HepG2 (cell line): ENCODE measurements around the gene CSNK1D. TPM values are rescaled to one million over a fixed set of nuclear protein-coding genes. Genes with fewer than 3 reads are reported as not detected.

Experiments used
- ARNT ChIP-seq: fragments of 450-650 bp; IDR thresholded peaks from 2 replicates; pipeline ENCODE4 v1.6.1; 2017
- ATF6 ChIP-seq: sonication (generic); formaldehyde crosslinking; conservative IDR thresholded peaks from 2 replicates; pipeline ENCODE4 v1.4.0; 2020; ENCODE audit warnings: missing genetic modification reagents
- KLF9 ChIP-seq: IDR thresholded peaks from 2 replicates; pipeline ENCODE4 v1.6.1; 2016; ENCODE audit warnings: low read depth
- NRL ChIP-seq: sonication (generic); formaldehyde crosslinking; IDR thresholded peaks from 2 replicates; pipeline ENCODE4 v1.5.0; 2020; ENCODE audit warnings: missing genetic modification reagents, mild to moderate bottlenecking, moderate library complexity, borderline replicate concordance
- POLR2AphosphoS5 ChIP-seq: IDR thresholded peaks from 2 replicates; pipeline ENCODE4 v1.6.1; 2012; ENCODE audit warnings: low read depth, low read length
- SMAD1 ChIP-seq: sonication (generic); formaldehyde crosslinking; IDR thresholded peaks from 2 replicates; pipeline ENCODE4 v1.4.0; 2020; ENCODE audit warnings: missing genetic modification reagents, low read depth, mild to moderate bottlenecking, borderline replicate concordance
- SP5 ChIP-seq: IDR thresholded peaks from 2 replicates; pipeline ENCODE4 v1.6.1; 2016; ENCODE audit warnings: low read depth, borderline replicate concordance
- TCF7L2 ChIP-seq: IDR thresholded peaks from 2 replicates; pipeline ENCODE4 v1.6.1; 2011; ENCODE audit warnings: mild to moderate bottlenecking, low read depth, low read length, moderate library complexity
- YEATS4 ChIP-seq: sonication (generic); formaldehyde crosslinking; IDR thresholded peaks from 2 replicates; pipeline ENCODE4 v1.4.0; 2020; ENCODE audit warnings: missing genetic modification reagents, borderline replicate concordance
- ZBTB7B ChIP-seq: sonication (generic); formaldehyde crosslinking; IDR thresholded peaks from 2 replicates; pipeline ENCODE4 v1.4.0; 2020; ENCODE audit warnings: missing genetic modification reagents
- ZNF136 ChIP-seq: sonication (generic); formaldehyde crosslinking; IDR thresholded peaks from 2 replicates; pipeline ENCODE4 v1.8.1; 2022; ENCODE audit warnings: low read depth, mild to moderate bottlenecking, moderate library complexity, missing genetic modification reagents
- ZNF337 ChIP-seq: sonication (generic); formaldehyde crosslinking; IDR thresholded peaks from 2 replicates; pipeline ENCODE4 v1.5.1; 2020; ENCODE audit warnings: missing genetic modification reagents, low read depth, mild to moderate bottlenecking, borderline replicate concordance
- ZNF619 ChIP-seq: sonication (generic); formaldehyde crosslinking; IDR thresholded peaks from 2 replicates; pipeline ENCODE4 v1.4.0; 2020; ENCODE audit warnings: mild to moderate bottlenecking, missing genetic modification reagents
- ZNF720 ChIP-seq: sonication (generic); formaldehyde crosslinking; IDR thresholded peaks from 2 replicates; pipeline ENCODE4 v1.4.0; 2020; ENCODE audit warnings: missing genetic modification reagents
- ZNF766 ChIP-seq: sonication (generic); formaldehyde crosslinking; IDR thresholded peaks from 2 replicates; pipeline ENCODE4 v1.5.0; 2020; ENCODE audit warnings: missing genetic modification reagents, borderline replicate concordance
- ZNF772 ChIP-seq: sonication (generic); formaldehyde crosslinking; IDR thresholded peaks from 2 replicates; pipeline ENCODE4 v1.5.0; 2020; ENCODE audit warnings: mild to moderate bottlenecking, missing genetic modification reagents
- ZSCAN12 ChIP-seq: sonication (generic); formaldehyde crosslinking; IDR thresholded peaks from 2 replicates; pipeline ENCODE4 v1.9.0; 2021; ENCODE audit warnings: mild to moderate bottlenecking, missing genetic modification reagents
- polyA plus RNA-seq, 8 experiments: library from polyadenylated mRNA; depleted of rRNA in 3 of 8; stranded (reverse) in 7 of 8; unstranded in 1 of 8; fragments of >200 nt; fragmentation: Illumina TruSeq in 4 of 8; extraction: Trizol in 4 of 8; gene quantifications; 2 replicates each; pipeline versions ENCODE4 v1.2.1 to v1.2.3, GENCODE V29; 2011 to 2016; ENCODE audit warnings: low read depth in 4 of 8, missing spikeins in 1 of 8, mixed read lengths in 1 of 8; ENCODE audit not compliant: insufficient read depth in 1 of 8
- total RNA-seq, 5 experiments: library from RNA; depleted of rRNA; stranded (reverse); fragments of >200 nt; fragmentation: Illumina TruSeq; extraction: Trizol; gene quantifications; 2 replicates each; pipeline ENCODE4 v1.2.3, GENCODE V29; 2016; ENCODE audit warnings: low read depth in 1 of 5
- TF ChIP-seq, protein P1 (sequence below): sonication (generic); formaldehyde crosslinking; IDR thresholded peaks from one replicate; pipeline ENCODE4 v1.5.1; 2020; ENCODE audit warnings: mild to moderate bottlenecking, missing genetic modification reagents; ENCODE audit errors: not compliant biosample characterization
- TF ChIP-seq, protein P2 (sequence below): sonication (generic); formaldehyde crosslinking; IDR thresholded peaks from 2 replicates; pipeline ENCODE4 v1.5.0; 2020; ENCODE audit warnings: mild to moderate bottlenecking, missing genetic modification reagents

CSNK1D gene
- total and polyA plus RNA-seq, 2 of the 13 experiments (the other 11 are each of a cell fraction or from before 2014, with no cell fraction given), result 31.5 to 128 TPM

GRCh38 chr17:82217120-82217529 lies 56.4 kb downstream of the CSNK1D start (continued):
- TF ChIP-seq SP5, result no peak
- no peak for TF ChIP-seq TCF7L2
- TF ChIP-seq POLR2AphosphoS5, result no peak
- peak; percentile 3; the same call in 1 of the 2 replicates for TF ChIP-seq SMAD1
- TF ChIP-seq, protein P1, sequence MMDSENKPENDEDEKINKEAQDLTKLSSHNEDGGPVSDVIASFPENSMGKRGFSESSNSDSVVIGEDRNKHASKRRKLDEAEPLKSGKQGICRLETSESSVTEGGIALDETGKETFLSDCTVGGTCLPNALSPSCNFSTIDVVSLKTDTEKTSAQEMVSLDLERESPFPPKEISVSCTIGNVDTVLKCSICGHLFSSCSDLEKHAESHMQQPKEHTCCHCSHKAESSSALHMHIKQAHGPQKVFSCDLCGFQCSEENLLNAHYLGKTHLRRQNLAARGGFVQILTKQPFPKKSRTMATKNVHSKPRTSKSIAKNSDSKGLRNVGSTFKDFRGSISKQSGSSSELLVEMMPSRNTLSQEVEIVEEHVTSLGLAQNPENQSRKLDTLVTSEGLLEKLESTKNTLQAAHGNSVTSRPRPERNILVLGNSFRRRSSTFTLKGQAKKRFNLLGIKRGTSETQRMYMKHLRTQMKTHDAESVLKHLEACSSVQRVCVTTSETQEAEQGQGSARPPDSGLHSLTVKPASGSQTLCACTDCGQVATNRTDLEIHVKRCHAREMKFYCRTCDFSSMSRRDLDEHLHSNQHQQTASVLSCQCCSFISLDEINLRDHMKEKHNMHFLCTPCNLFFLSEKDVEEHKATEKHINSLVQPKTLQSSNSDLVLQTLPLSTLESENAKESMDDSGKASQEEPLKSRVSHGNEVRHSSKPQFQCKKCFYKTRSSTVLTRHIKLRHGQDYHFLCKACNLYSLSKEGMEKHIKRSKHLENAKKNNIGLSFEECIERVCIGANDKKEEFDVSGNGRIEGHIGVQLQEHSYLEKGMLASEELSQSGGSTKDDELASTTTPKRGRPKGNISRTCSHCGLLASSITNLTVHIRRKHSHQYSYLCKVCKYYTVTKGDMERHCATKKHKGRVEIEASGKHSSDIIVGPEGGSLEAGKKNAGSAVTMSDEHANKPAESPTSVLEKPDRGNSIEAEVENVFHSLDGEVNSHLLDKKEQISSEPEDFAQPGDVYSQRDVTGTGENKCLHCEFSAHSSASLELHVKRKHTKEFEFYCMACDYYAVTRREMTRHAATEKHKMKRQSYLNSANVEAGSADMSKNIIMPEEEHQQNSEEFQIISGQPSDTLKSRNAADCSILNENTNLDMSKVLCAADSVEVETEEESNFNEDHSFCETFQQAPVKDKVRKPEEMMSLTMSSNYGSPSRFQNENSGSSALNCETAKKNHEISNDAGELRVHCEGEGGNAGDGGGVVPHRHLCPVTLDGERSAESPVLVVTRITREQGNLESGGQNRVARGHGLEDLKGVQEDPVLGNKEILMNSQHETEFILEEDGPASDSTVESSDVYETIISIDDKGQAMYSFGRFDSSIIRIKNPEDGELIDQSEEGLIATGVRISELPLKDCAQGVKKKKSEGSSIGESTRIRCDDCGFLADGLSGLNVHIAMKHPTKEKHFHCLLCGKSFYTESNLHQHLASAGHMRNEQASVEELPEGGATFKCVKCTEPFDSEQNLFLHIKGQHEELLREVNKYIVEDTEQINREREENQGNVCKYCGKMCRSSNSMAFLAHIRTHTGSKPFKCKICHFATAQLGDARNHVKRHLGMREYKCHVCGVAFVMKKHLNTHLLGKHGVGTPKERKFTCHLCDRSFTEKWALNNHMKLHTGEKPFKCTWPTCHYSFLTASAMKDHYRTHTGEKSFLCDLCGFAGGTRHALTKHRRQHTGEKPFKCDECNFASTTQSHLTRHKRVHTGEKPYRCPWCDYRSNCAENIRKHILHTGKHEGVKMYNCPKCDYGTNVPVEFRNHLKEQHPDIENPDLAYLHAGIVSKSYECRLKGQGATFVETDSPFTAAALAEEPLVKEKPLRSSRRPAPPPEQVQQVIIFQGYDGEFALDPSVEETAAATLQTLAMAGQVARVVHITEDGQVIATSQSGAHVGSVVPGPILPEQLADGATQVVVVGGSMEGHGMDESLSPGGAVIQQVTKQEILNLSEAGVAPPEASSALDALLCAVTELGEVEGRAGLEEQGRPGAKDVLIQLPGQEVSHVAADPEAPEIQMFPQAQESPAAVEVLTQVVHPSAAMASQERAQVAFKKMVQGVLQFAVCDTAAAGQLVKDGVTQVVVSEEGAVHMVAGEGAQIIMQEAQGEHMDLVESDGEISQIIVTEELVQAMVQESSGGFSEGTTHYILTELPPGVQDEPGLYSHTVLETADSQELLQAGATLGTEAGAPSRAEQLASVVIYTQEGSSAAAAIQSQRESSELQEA (CRISPR knock-in tag), result peak; percentile 13
- no peak for TF ChIP-seq ZBTB7B (CRISPR knock-in tag)
- TF ChIP-seq ZNF720 (CRISPR knock-in tag), result no peak
- no peak for TF ChIP-seq ARNT
- TF ChIP-seq NRL (CRISPR knock-in tag), result no peak
- TF ChIP-seq ZNF337, result no peak
- peak; percentile 28; the same call in 1 of the 2 replicates for TF ChIP-seq ZNF772 (CRISPR knock-in tag)
- TF ChIP-seq, protein P2, sequence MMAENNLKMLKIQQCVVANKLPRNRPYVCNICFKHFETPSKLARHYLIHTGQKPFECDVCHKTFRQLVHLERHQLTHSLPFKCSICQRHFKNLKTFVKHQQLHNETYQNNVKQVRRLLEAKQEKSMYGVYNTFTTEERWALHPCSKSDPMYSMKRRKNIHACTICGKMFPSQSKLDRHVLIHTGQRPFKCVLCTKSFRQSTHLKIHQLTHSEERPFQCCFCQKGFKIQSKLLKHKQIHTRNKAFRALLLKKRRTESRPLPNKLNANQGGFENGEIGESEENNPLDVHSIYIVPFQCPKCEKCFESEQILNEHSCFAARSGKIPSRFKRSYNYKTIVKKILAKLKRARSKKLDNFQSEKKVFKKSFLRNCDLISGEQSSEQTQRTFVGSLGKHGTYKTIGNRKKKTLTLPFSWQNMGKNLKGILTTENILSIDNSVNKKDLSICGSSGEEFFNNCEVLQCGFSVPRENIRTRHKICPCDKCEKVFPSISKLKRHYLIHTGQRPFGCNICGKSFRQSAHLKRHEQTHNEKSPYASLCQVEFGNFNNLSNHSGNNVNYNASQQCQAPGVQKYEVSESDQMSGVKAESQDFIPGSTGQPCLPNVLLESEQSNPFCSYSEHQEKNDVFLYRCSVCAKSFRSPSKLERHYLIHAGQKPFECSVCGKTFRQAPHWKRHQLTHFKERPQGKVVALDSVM (CRISPR knock-in tag), result peak; percentile 83
- no peak for TF ChIP-seq ZNF136 (CRISPR knock-in tag)
- no peak for TF ChIP-seq ATF6 (CRISPR knock-in tag)
- TF ChIP-seq ZNF619 (CRISPR knock-in tag), result 0 out of 2 replicates have a peak, but pooled peaks have one; percentile 10
- no peak for TF ChIP-seq ZSCAN12 (CRISPR knock-in tag)
- TF ChIP-seq YEATS4 (CRISPR knock-in tag), result 0 out of 2 replicates have a peak, but pooled peaks have one; percentile 71
- TF ChIP-seq KLF9, result no peak
- TF ChIP-seq ZNF766 (CRISPR knock-in tag), result 0 out of 2 replicates have a peak, but pooled peaks have one; percentile 24
